MM.1S (cell line): Measurements from ENCODE around the gene CD86.
A peak's percentile ranks its signal among the peaks of the same experiment; 100 is the strongest.

Experiments used
- DNase-seq: peaks from one replicate; pipeline ENCODE4 v3.0.0-alpha.2; 2015
- H2AFZ ChIP-seq: fragments of 300-600 bp; sonication (generic); 2 replicates; pipeline ENCODE4 v1.6.0; 2016; ENCODE audit warnings: antibody characterized with exemption, low read length
- H3F3A ChIP-seq: fragments of 300-600 bp; sonication (generic); 2 replicates; pipeline ENCODE4 v1.6.1; 2016; ENCODE audit warnings: mild to moderate bottlenecking, antibody characterized with exemption, low read length, moderate library complexity, mixed read lengths; ENCODE audit not compliant: insufficient read depth
- H3K27ac ChIP-seq: fragments of 300-600 bp; sonication (generic); 2 replicates; pipeline ENCODE4 v1.5.1; 2016; ENCODE audit warnings: mild to moderate bottlenecking, low read length
- H3K27me3 ChIP-seq: fragments of 300-600 bp; sonication (generic); replicated peaks from 2 replicates; pipeline ENCODE4 v1.6.0; 2016; ENCODE audit warnings: low read length; ENCODE audit not compliant: insufficient read depth
- H3K36me3 ChIP-seq: fragments of 300-600 bp; sonication (generic); replicated peaks from 2 replicates; pipeline ENCODE4 v1.6.1; 2016; ENCODE audit warnings: mild to moderate bottlenecking, low read length, mixed read lengths; ENCODE audit not compliant: insufficient read depth
- H3K4me1 ChIP-seq: fragments of 300-600 bp; sonication (generic); 2 replicates; pipeline ENCODE4 v1.6.1; 2016; ENCODE audit warnings: low read length, mixed read lengths
- H3K4me2 ChIP-seq: fragments of 300-600 bp; sonication (generic); 2 replicates; pipeline ENCODE4 v1.6.0; 2016; ENCODE audit warnings: low read depth, low read length
- H3K4me3 ChIP-seq: fragments of 300-600 bp; sonication (generic); 2 replicates; pipeline ENCODE4 v1.5.1; 2016; ENCODE audit warnings: low read length, mixed read lengths
- H3K79me2 ChIP-seq: fragments of 300-600 bp; sonication (generic); 2 replicates; pipeline ENCODE4 v1.6.1; 2016; ENCODE audit warnings: mixed run types, low read length, mixed read lengths
- H3K9ac ChIP-seq: fragments of 300-600 bp; sonication (generic); 2 replicates; pipeline ENCODE4 v1.6.1; 2016; ENCODE audit warnings: low read length, mixed read lengths
- H3K9me2 ChIP-seq: fragments of 300-600 bp; sonication (generic); replicated peaks from 2 replicates; pipeline ENCODE4 v1.6.1; 2016; ENCODE audit warnings: mild to moderate bottlenecking, low read length, mixed read lengths; ENCODE audit not compliant: insufficient read depth
- H3K9me3 ChIP-seq: fragments of 300-600 bp; sonication (generic); replicated peaks from 2 replicates; pipeline ENCODE4 v1.6.1; 2016; ENCODE audit warnings: mild to moderate bottlenecking, low read length, mixed read lengths; ENCODE audit not compliant: insufficient read depth
- H4K20me1 ChIP-seq: fragments of 300-600 bp; sonication (generic); 2 replicates; pipeline ENCODE4 v1.6.1; 2016; ENCODE audit warnings: mild to moderate bottlenecking, low read length, moderate library complexity, mixed read lengths; ENCODE audit not compliant: insufficient read depth
- CTCF ChIP-seq: fragments of 300-600 bp; sonication (generic); IDR thresholded peaks from 2 replicates; pipeline ENCODE4 v1.5.1; 2016; ENCODE audit warnings: antibody characterized with exemption, low read length, mixed read lengths
- EZH2 ChIP-seq: fragments of 300-600 bp; sonication (generic); optimal IDR thresholded peaks from 2 replicates; pipeline ENCODE3; 2017; ENCODE audit warnings: low read depth, mild to moderate bottlenecking, antibody characterized with exemption, low read length, mixed read lengths
- EZH2phosphoT487 ChIP-seq: fragments of 300-600 bp; sonication (generic); IDR thresholded peaks from 2 replicates; pipeline ENCODE4 v1.6.1; 2018; ENCODE audit warnings: antibody characterized with exemption, low read length

The CD86 gene

GRCh38 chr3:122078235-122078935 lies 23.2 kb downstream of the CD86 start:
- peak overlapping the region; percentile 82 for H3K4me3 ChIP-seq
- DNase-seq: peak; percentile 50
- no peaks in the 10 kb centered on the region for H3K9me3 ChIP-seq
- peak overlapping the region; percentile 85 for H3K27ac ChIP-seq
- H3K27me3 ChIP-seq: no peaks in the 10 kb centered on the region
- peaks cover 43% of the 10 kb centered on the region for H3F3A ChIP-seq
- no peaks in the 10 kb centered on the region for H3K36me3 ChIP-seq
- peak overlapping the region; percentile 65 for H2AFZ ChIP-seq
- peak overlapping the region; percentile 74 for H3K9ac ChIP-seq
- peaks cover 42% of the 10 kb centered on the region for H3K4me1 ChIP-seq
- peaks cover 67% of the 10 kb centered on the region for H3K79me2 ChIP-seq
- no peaks in the 10 kb centered on the region for H3K9me2 ChIP-seq
- TF ChIP-seq EZH2 (no peak), EZH2phosphoT487 (no peak), CTCF (no peak)
- H4K20me1 ChIP-seq: no peaks in the 10 kb centered on the region
- peak overlapping the region; percentile 96 for H3K4me2 ChIP-seq

GRCh38 chr3:122079524-122080206 lies 24.5 kb downstream of the CD86 start:
- Histone ChIP-seq H3K9ac (no peak overlapping the region), H3K4me3 (peak overlapping the region; percentile 82; the same call in 1 of the 2 replicates), H3K9me2 (no peaks in the 10 kb centered on the region), H3K27me3 (no peaks in the 10 kb centered on the region), H3F3A (peaks cover 43% of the 10 kb centered on the region), H3K27ac (no peak overlapping the region), H2AFZ (no peak overlapping the region), H3K4me2 (peak overlapping the region; percentile 96), H3K36me3 (no peaks in the 10 kb centered on the region), H3K4me1 (peaks cover 29% of the 10 kb centered on the region), H3K79me2 (peaks cover 55% of the 10 kb centered on the region), H3K9me3 (no peaks in the 10 kb centered on the region), H4K20me1 (no peaks in the 10 kb centered on the region)
- TF ChIP-seq EZH2 (no peak), CTCF (no peak), EZH2phosphoT487 (no peak)
- no peak for DNase-seq

- Histone ChIP-seq H3F3A (peaks cover 37% of the 10 kb centered on the region), H3K36me3 (no peaks in the 10 kb centered on the region), H2AFZ (no peak overlapping the region), H3K4me3 (no peak overlapping the region), H3K9ac (no peak overlapping the region), H3K9me3 (no peaks in the 10 kb centered on the region), H4K20me1 (no peaks in the 10 kb centered on the region), H3K79me2 (peaks cover 50% of the 10 kb centered on the region), H3K27me3 (no peaks in the 10 kb centered on the region), H3K27ac (no peak overlapping the region), H3K4me1 (peaks cover 24% of the 10 kb centered on the region), H3K4me2 (no peak overlapping the region), H3K9me2 (no peaks in the 10 kb centered on the region)
- no peak for DNase-seq
- no peak for TF ChIP-seq EZH2
- TF ChIP-seq CTCF: no peak
- no peak for TF ChIP-seq EZH2phosphoT487
Measured at GRCh38 chr3:122080207-122080587, 25.0 kb downstream of the CD86 start.
